ENCODE results near the gene ECE1.
"Not testable (repeated sequence)": the region's sequence is repeated elsewhere in the genome, so short reads cannot be mapped to it uniquely, and the experiment has no call there.

Gene ECE1

GRCh38 chr1:21212126-21212525 is 78.1 kb downstream of the ECE1 start:
- H3K4me3 ChIP-seq (ENCODE audit: low read depth, low read length), result no peak overlapping the region
- DNase-seq (ENCODE audit: low read depth, low spot score), result no peak
- CTCF ChIA-PET, result interaction anchor here (0.7 to 7.2 kb wide), 8 partner anchors 10 to 515 kb away, joined by 3 to 38 read pairs (median 4); no protein-coding TSS in a partner anchor
- no peak for TF ChIP-seq CTCF (IDR thresholded peaks at IDR 0.05; ENCODE audit: insufficient read depth, low read length, missing control alignments)
- POLR2A ChIA-PET, result no interaction called here

- H3K4me3 ChIP-seq (ENCODE audit: low read depth, low read length); POLR2A ChIA-PET; DNase-seq (ENCODE audit: low read depth, low spot score): not testable (repeated sequence)
- CTCF ChIA-PET, result interaction anchor here (1.3 to 1.5 kb wide), 2 partner anchors 9 to 13 kb away, joined by 3 to 6 read pairs; no protein-coding TSS in a partner anchor
Observed at GRCh38 chr1:21208137-21208700, 82.0 kb downstream of the ECE1 start.

GRCh38 chr1:21206117-21206516 is 84.1 kb downstream of the ECE1 start:
- no peak for TF ChIP-seq CTCF (IDR thresholded peaks at IDR 0.05; ENCODE audit: insufficient read depth, low read length, missing control alignments)
- ChIA-PET CTCF (interaction anchor here (1.0 to 1.3 kb wide), 5 partner anchors 11 to 509 kb away, joined by 3 to 7 read pairs (median 3); no protein-coding TSS in a partner anchor), POLR2A (no interaction called here)
- no peak overlapping the region for H3K4me3 ChIP-seq (ENCODE audit: low read depth, low read length)
- no peak for DNase-seq (ENCODE audit: low read depth, low spot score)

GRCh38 chr1:21205416-21205815 is 84.8 kb downstream of the ECE1 start:
- TF ChIP-seq CTCF (IDR thresholded peaks at IDR 0.05; ENCODE audit: insufficient read depth, low read length, missing control alignments), result no peak
- no peak overlapping the region for H3K4me3 ChIP-seq (ENCODE audit: low read depth, low read length)
- no peak for DNase-seq (ENCODE audit: low read depth, low spot score)
- ChIA-PET POLR2A (interaction anchor here (0.6 kb wide), 1 partner anchor 162 kb away, joined by 4 read pairs; no protein-coding TSS in a partner anchor), CTCF (interaction anchor here (1.0 to 1.3 kb wide), 5 partner anchors 10 to 509 kb away, joined by 3 to 7 read pairs (median 3); no protein-coding TSS in a partner anchor)

- CTCF ChIA-PET, result interaction anchor here (0.9 to 4.8 kb wide), 3 partner anchors 9 to 167 kb away, joined by 3 to 38 read pairs (median 6); no protein-coding TSS in a partner anchor
- POLR2A ChIA-PET, result no interaction called here
Observed at GRCh38 chr1:21201650-21202049, 88.6 kb downstream of the ECE1 start.

GRCh38 chr1:21201238-21201637 is 89.0 kb downstream of the ECE1 start:
- ChIA-PET POLR2A (interaction anchor here (0.6 kb wide), 1 partner anchor 534 kb away, joined by 3 read pairs; no protein-coding TSS in a partner anchor), CTCF (interaction anchor here (0.9 to 4.8 kb wide), 3 partner anchors 8 to 168 kb away, joined by 3 to 38 read pairs (median 6); no protein-coding TSS in a partner anchor)
- DNase-seq (ENCODE audit: low read depth, low spot score); H3K4me3 ChIP-seq (ENCODE audit: low read depth, low read length): not testable (repeated sequence)

More at GRCh38 chr1:21201650-21202049, 88.6 kb downstream of the ECE1 start:
- no peak overlapping the region for H3K4me3 ChIP-seq (ENCODE audit: low read depth, low read length)
- DNase-seq (ENCODE audit: low read depth, low spot score), result no peak
- TF ChIP-seq CTCF (IDR thresholded peaks at IDR 0.05; ENCODE audit: insufficient read depth, low read length, missing control alignments), result no peak

GRCh38 chr1:21200767-21201166 is 89.5 kb downstream of the ECE1 start:
- TF ChIP-seq CTCF (IDR thresholded peaks at IDR 0.05; ENCODE audit: insufficient read depth, low read length, missing control alignments), result no peak
- CTCF ChIA-PET, result interaction anchor here (1.7 to 9.4 kb wide), 3 partner anchors 14 to 506 kb away, joined by 6 to 185 read pairs (median 38); no protein-coding TSS in a partner anchor
- no peak overlapping the region for H3K4me3 ChIP-seq (ENCODE audit: low read depth, low read length)
- POLR2A ChIA-PET, result interaction anchor here (0.6 kb wide), 1 partner anchor 534 kb away, joined by 3 read pairs; no protein-coding TSS in a partner anchor
- DNase-seq (ENCODE audit: low read depth, low spot score), result no peak
